Myometrial cell (primary cell): Measurements from ENCODE around the gene HIRA. TPM values are rescaled to one million over a fixed set of nuclear protein-coding genes. Genes with fewer than 3 reads are reported as not detected.

Source experiments
- total RNA-seq: library from RNA; depleted of rRNA; stranded (reverse); fragments of >200 nt; gene quantifications from 2 replicates; pipeline ENCODE4 v1.2.3, GENCODE V29; 2015

Gene HIRA, protein sequence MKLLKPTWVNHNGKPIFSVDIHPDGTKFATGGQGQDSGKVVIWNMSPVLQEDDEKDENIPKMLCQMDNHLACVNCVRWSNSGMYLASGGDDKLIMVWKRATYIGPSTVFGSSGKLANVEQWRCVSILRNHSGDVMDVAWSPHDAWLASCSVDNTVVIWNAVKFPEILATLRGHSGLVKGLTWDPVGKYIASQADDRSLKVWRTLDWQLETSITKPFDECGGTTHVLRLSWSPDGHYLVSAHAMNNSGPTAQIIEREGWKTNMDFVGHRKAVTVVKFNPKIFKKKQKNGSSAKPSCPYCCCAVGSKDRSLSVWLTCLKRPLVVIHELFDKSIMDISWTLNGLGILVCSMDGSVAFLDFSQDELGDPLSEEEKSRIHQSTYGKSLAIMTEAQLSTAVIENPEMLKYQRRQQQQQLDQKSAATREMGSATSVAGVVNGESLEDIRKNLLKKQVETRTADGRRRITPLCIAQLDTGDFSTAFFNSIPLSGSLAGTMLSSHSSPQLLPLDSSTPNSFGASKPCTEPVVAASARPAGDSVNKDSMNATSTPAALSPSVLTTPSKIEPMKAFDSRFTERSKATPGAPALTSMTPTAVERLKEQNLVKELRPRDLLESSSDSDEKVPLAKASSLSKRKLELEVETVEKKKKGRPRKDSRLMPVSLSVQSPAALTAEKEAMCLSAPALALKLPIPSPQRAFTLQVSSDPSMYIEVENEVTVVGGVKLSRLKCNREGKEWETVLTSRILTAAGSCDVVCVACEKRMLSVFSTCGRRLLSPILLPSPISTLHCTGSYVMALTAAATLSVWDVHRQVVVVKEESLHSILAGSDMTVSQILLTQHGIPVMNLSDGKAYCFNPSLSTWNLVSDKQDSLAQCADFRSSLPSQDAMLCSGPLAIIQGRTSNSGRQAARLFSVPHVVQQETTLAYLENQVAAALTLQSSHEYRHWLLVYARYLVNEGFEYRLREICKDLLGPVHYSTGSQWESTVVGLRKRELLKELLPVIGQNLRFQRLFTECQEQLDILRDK
- total RNA-seq: 17.3 and 20.9 TPM in 2 replicates

DNA sequence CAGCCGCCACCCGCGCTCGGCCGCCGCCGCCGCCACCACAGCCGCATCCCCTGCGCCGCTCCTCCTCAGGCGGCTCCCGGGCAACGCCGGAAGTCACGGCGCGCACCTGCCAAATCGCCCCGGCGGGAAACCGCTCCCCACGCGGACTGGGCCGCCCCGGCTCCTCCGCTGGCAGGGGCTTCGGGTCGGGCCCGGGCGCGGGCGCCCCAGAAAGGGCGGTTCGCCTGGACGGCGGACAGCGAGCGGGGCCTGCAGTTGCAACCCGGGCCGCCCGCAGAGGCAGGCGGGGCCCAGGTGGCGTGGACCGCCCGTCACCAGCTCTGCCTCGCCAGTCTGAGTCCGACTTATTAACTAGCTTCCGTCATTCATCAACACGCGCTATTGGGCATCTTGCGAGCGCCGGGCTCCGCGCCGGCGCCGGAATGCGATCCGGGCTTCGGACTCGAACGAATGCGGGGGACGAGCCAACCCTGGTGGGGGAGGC, at the start of gene HIRA:
Gene HIRA, minus strand, starts transcription at position 85 of the 484 bp plus-strand sequence. CDS start 257 bp downstream, outside the sequence.

DNA sequence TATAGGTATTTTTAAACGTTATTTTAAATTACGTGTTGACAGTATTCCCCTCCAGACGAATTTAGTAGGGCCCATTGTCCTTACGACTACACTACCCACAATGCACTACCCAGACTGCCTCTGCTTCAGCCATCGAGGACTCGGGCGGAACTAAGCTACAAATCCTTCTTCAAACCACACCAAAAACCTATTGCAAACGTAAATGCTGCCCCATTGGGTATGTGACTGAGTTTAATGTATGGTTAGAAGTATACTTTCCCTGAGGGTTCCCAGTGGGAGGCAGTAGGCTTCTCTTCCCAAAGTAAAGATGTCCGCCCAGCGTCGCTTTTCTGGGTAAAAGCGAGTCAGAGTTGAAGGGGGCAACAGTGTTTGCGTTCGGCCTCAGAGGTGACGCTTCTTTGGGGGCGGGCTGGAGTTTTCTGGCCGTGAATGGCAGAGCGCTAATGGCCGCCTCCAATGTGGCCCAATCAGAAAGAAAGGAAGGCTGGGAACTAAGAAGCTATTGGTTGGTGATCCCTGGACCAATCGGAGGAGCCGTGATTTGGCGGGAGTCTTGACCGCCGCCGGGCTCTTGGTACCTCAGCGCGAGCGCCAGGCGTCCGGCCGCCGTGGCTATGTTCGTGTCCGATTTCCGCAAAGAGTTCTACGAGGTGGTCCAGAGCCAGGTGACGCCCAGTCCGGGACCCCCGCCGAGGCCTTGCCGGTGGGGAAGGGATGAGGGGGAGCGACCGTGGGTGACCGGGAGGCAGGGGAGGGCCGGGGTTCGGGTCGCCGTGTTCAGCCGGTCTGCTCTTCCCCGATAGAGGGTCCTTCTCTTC, 48.0 kb upstream of the HIRA start, which contains the start of gene CDC45:
Gene CDC45, plus strand, starts transcription at position 566 of the 818 bp plus-strand sequence. Its CDS starts 49 bp downstream, at position 615.

DNA sequence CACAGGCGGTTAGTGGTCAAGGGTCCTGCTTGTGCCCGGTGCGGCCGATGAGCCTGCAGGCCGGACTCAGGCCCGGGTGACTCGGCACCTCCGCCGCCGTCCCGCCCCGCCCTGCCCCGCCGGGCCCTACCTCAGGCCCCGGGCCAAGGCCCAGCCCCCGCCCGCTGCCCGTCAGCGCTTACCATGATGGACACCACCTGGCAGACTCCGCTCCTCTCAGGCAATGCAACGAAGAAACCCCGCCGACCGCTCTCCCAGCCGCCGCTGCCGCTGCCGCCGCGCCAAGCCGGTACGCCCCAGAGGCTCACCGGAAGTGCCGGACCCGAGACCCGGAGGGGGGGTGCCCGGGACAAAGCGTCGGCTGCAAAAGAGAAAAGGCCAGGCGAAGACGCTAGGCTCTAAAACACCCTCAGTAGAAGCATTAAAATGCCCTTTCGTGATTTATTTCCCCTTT, 47.4 kb upstream of the HIRA start, which contains the start of gene UFD1:
Gene UFD1, minus strand, starts transcription at position 293 of the 454 bp plus-strand sequence. Its CDS starts 108 bp downstream, at position 185.

DNA sequence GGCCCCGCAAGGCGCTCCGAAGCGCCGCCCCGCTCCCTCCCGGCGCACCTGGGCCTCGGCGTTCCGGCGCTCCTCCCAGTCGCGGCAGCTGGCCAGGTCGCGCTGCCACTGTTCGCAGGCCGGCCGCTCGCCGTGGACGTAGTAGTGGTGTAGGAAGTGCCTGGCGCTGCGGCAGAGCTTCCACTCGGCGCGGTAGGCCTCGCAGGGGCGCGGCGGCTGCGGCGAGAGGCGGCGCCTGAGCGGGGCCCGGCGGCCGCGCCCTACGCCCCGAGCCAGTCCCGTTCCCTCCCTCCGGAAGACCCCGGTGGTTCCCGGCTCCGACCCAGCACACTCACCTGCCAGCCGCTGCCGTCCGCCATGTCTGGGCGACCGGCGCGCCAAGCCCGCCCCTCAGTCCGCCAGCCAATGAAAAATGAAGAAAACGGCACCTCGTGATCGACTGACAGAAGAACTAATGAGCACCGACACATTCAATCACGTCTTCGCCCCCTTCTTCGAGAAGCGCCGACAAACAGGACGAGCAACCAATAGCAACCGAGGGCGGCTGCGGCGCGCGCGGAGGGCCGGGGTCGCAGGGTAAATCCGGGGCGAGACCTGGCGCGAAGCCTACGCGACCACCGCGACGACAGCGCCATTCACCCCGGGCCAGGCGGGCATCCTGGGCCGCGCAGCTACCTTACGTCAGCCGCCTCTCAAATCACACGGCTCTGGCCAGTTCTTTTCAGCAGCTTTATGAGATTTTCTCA, 16.0 kb upstream of the HIRA start, which contains the start of gene C22orf39:
Gene C22orf39, minus strand, starts transcription at position 382 of the 746 bp plus-strand sequence. Its CDS starts 23 bp downstream, at position 359.

DNA sequence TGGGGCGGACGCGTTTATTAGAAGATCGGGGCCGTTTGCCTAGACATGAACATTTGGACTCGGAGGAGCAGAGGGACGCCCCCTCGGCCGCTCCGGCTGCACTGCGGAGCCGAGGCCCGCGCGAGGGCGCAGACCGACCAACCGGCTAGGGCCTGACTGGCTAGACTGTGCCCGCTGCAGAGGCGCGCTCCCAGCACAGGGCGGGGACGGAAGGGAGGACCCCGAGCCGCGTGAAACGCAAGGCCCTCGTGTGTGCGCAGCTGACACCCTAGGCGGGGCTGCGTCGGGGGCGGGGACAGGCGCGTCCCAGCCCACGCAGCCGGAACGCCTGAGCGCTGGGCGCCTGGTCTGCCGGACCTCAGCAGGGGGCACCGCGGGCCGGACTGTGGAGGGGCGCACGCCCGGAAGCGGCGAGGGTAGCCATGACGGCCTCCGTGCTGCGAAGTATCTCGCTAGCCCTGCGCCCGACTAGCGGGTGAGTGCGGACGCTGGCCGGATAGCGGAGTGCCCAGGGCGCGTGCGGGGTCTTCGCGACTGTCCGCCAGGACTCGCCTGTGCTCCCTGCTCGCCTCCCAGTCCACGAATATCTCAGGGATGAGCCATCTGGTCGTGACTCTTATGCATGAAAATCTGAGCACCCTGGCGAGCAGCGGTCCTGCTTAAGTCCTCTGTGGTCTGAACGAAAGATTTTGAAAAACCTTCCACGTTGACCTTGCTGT, 759 bp upstream of the HIRA start, which contains the start of gene MRPL40:
Gene MRPL40, plus strand, starts transcription at position 413 of the 719 bp plus-strand sequence. Its CDS starts 10 bp downstream, at position 423.

DNA sequence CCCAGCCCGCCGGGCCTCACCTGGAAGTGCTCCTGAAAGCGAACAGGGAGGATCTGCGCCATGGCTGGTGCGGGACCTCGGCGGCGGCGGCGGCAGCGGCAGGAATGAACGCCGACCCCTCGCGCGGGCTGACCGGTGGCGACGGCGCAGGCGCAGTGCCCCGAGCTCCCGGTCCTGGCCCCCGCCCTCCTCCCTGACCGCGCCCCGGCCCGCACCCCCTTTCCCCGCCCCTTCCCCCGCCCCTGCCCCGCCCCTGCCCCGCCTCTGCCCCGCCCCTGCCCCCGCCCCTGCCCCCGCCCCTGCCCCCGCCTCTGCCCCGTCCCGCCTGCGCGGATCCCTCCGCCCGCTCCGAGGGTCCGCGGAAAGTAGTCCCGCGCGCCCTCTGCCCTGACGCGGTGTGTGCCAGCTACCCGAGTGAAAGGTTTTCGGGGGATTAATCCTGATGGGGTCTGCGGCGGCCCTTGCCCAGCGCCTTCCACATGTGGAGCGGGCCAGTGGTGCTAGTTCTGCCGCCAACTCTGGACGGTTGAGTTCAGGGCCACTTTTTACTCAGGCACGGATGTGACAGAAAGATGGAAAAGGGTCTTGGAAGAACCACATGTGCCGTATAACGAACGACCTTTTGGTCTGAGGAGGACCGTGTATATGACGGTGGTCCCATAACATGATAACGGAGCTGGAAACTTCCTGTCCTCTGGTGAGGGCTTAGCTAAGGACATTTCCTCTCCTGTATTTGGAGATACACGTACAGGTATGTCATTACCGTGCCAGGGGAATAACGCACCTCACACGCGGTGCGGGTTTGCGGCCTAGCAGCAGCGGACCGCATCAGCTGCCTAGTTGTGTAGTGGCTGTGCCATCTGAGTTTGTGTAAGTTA, 139.7 kb downstream of the HIRA start, which contains the start of gene CLTCL1:
Gene CLTCL1, minus strand, starts transcription at position 140 of the 878 bp plus-strand sequence. Its CDS starts 78 bp downstream, at position 62.

Other genes with a start within 250 kb of the HIRA start
- gene CLTCL1, start 140.0 kb downstream of the HIRA start, total RNA-seq: 6.9 and 8.2 TPM in 2 replicates
- gene MRPL40, start 812 bp upstream of the HIRA start, total RNA-seq: 48.4 and 63.7 TPM in 2 replicates
- 17.4 and 33.4 TPM in 2 replicates for gene C22orf39, start 16.0 kb upstream of the HIRA start, total RNA-seq
- gene UFD1, start 47.5 kb upstream of the HIRA start, total RNA-seq: 69.6 and 81.9 TPM in 2 replicates
- gene CDC45, start 48.2 kb upstream of the HIRA start, total RNA-seq: 22.2 and 33.2 TPM in 2 replicates
- 6.4 and 11.2 TPM in 2 replicates for gene CLDN5, start 92.7 kb upstream of the HIRA start, total RNA-seq